ENCODE measurements around the gene SH2D2A.
"Not testable (repeated sequence)": the region's sequence is repeated elsewhere in the genome, so short reads cannot be mapped to it uniquely, and the experiment has no call there.

- TF ChIP-seq POLR2A (IDR thresholded peaks at IDR 0.05; ENCODE audit: extremely low read depth, insufficient read length); CTCF (IDR thresholded peaks at IDR 0.05; ENCODE audit: low read depth, low read length); MAX (IDR thresholded peaks at IDR 0.05; ENCODE audit: low read depth, low read length); MYC (IDR thresholded peaks at IDR 0.05; ENCODE audit: low read depth, low read length): not testable (repeated sequence)
Measured at GRCh38 chr1:156765136-156765535, 51.5 kb downstream of the SH2D2A start.

Data from NB4 (cell line).